GM12865 (cell line): ENCODE measurements around the gene TMEM97.
"Not testable (repeated sequence)": the region's sequence is repeated elsewhere in the genome, so short reads cannot be mapped to it uniquely, and the experiment has no call there.

ENCODE experiments used
- DNase-seq: peaks from one replicate; pipeline ENCODE4 v3.0.0; 2010; ENCODE audit warnings: low read depth
- H3K4me3 ChIP-seq: 2 replicates; pipeline ENCODE4 v1.5.1; 2011; ENCODE audit warnings: mild to moderate bottlenecking, low read depth, low read length, control low read depth
- TF ChIP-seq, protein P1 (sequence below): IDR thresholded peaks from 2 replicates; pipeline ENCODE4 v1.5.1; 2011; ENCODE audit warnings: low read length, control low read depth, low read depth, inconsistent platforms; ENCODE audit not compliant: insufficient read depth; ENCODE audit errors: missing control alignments

Gene TMEM97

DNA sequence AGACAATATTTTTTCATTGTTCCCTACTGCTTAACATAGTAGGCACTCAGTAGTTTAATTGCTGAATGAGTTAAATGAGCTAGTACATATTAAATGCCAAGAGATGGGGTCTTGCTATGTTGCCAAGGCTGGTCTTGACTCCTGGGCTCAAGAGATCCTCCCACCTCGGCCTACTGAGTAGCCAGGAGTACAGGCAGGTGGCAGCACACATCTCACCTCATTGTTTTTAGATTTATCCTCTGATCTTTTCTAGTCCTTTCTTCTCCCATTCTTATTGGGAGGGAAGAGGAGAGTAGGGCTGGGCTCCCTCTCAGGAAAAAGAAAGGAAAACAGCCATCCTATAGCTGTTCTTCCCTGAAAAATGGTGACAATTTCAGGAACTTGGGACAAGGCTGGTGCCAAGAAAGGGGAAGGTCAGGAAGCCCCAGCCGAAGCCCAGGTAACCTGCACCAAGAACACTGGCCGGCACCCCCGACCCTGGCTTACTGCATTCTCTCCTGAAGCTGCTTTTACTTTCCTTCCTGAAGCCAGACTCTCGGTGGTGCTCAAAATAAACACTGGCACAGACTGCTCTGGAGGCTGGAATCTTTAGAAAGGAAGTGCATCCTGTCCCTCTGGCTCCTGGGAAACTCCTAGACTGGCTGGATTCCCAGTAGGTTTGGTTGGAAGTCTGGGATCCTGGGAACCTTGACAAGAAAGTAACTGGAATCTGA is 19.2 kb downstream of the TMEM97 start:
- DNase-seq = no peak
- no peak overlapping the region for H3K4me3 ChIP-seq
- TF ChIP-seq, protein P1, sequence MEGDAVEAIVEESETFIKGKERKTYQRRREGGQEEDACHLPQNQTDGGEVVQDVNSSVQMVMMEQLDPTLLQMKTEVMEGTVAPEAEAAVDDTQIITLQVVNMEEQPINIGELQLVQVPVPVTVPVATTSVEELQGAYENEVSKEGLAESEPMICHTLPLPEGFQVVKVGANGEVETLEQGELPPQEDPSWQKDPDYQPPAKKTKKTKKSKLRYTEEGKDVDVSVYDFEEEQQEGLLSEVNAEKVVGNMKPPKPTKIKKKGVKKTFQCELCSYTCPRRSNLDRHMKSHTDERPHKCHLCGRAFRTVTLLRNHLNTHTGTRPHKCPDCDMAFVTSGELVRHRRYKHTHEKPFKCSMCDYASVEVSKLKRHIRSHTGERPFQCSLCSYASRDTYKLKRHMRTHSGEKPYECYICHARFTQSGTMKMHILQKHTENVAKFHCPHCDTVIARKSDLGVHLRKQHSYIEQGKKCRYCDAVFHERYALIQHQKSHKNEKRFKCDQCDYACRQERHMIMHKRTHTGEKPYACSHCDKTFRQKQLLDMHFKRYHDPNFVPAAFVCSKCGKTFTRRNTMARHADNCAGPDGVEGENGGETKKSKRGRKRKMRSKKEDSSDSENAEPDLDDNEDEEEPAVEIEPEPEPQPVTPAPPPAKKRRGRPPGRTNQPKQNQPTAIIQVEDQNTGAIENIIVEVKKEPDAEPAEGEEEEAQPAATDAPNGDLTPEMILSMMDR = no peak

DNA sequence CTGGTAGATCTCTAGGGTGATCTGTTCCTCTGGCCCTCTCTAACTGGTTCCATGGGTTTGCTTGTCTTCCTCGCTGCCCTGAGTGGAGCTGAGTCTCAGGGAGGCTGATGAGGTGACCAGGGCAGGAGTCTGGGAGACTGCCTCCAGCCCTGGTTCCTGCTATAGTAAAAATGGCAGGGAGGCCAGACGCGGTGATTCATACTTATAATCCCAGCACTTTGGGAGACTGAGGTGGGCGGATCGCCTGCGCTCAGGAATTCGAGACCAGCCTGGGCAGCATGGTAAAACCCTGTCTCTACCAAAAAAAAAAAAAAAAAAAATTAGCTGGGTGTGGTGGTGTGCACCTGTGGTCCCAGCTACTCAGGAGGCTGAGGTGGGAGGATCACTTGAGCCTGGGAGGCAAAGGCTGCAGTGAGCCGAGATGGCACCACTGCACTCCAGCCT is 19.8 kb downstream of the TMEM97 start:
- DNase-seq, H3K4me3 ChIP-seq: not testable (repeated sequence)

DNA sequence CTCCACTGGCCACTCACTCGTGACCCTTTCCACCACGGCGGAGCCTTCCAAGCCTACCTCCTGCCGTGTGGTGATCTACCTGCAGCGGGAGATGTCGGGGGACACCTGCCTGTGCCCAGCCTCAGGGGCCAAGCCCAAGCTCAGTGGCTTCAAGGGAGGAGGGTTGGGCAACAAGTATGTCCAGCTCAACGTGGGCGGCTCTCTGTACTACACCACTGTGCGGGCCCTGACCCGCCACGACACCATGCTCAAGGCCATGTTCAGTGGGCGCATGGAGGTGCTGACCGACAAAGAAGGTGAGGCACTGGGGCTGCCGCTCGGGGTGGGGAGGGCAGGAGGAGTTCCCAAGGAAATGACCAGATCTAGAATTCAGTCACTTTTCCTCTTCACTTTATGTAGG is 20.4 kb downstream of the TMEM97 start:
- no peak for DNase-seq
- TF ChIP-seq, protein P1 = no peak
- H3K4me3 ChIP-seq = no peak overlapping the region

DNA sequence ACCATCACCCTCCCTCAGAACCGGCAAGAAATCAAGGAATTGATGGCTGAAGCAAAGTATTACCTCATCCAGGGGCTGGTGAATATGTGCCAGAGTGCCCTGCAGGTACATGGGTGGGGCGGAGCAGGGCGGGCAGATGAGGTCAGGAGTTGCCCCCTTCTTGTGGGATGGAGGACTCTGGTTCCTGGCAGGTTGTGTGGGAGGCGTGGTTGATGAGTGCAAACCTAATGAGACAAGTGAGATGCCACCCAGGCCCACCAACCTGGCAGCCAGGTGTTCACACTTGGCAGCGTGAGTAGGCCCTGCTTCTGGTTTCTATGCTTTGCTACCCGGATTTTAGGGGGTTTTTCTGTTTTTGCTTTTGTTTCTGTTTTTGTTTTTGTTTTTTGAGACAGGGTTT is 21.4 kb downstream of the TMEM97 start:
- H3K4me3 ChIP-seq = no peak overlapping the region
- no peak for DNase-seq
- TF ChIP-seq, protein P1 = no peak

DNA sequence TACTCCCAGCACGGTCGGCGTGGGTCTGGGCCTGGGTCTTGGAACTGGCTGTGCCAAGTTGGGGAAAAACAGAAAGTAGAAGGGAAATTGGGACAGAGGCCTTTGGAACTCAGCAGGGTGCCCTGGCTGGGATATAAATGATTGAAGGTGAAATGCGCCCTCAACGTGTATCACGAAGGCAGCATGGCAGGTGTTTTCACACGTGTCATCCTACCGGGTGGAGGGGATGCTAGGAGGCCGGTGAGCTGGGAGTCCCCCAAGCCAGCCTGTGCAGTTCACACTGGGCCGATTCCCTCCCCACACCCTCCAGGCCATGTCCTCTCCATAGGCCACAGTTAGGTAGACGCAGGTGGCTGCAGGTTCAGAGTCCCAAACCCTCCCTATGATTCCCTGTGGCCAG is 22.5 kb downstream of the TMEM97 start:
- DNase-seq = no peak
- TF ChIP-seq, protein P1 = no peak
- no peak overlapping the region for H3K4me3 ChIP-seq

DNA sequence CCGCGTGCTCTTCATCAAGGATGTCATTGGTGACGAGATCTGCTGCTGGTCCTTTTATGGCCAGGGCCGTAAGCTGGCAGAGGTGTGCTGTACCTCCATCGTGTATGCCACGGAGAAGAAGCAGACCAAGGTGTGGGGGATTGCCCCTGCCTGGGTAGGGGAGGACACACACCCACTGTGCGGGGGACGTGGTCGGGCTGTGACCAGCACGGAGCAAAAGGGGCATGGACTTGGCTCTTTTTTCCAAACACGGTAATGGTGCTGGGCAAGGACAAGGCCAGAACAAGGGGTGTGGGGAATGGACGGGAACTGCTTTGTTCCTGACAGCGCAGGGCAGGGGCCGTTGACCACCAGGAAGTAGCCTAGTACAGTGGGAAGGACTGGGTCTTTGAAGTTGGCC is 23.3 kb downstream of the TMEM97 start:
- TF ChIP-seq, protein P1 = no peak
- H3K4me3 ChIP-seq = no peak overlapping the region
- DNase-seq = no peak

DNA sequence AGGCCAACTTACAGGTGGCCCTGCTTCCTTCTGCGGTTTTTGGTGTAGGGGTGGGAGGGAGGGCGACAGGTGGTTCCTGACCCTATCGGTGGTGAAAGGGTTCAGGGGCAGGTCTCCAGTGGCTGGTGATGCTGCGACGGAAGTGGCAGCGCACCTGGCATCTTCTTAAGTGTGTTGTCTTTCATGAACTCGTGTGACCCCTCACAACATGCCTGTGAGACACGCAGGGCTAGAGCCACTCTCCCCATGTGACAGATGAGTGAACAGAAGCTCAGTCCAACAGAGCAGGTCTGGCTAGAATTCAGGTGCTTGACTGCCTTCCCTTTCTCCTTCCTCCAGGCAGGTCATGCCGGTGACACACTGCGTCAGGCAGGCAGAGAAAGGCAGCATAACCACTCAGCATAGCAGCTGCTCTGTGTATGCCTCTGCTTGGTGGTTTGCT is 24.5 kb downstream of the TMEM97 start:
- TF ChIP-seq, protein P1 = no peak
- DNase-seq = no peak
- H3K4me3 ChIP-seq = no peak overlapping the region
